ENCODE data around the gene PTPRE.

GRCh38 chr10:127880557-127880956 lies 26.3 kb upstream of the PTPRE start:
- TF ChIP-seq, protein P1, sequence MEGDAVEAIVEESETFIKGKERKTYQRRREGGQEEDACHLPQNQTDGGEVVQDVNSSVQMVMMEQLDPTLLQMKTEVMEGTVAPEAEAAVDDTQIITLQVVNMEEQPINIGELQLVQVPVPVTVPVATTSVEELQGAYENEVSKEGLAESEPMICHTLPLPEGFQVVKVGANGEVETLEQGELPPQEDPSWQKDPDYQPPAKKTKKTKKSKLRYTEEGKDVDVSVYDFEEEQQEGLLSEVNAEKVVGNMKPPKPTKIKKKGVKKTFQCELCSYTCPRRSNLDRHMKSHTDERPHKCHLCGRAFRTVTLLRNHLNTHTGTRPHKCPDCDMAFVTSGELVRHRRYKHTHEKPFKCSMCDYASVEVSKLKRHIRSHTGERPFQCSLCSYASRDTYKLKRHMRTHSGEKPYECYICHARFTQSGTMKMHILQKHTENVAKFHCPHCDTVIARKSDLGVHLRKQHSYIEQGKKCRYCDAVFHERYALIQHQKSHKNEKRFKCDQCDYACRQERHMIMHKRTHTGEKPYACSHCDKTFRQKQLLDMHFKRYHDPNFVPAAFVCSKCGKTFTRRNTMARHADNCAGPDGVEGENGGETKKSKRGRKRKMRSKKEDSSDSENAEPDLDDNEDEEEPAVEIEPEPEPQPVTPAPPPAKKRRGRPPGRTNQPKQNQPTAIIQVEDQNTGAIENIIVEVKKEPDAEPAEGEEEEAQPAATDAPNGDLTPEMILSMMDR (IDR thresholded peaks at IDR 0.05): no peak
- no peak for TF ChIP-seq EZH2phosphoT487 (IDR thresholded peaks at IDR 0.05)
- TF ChIP-seq EZH2 (IDR thresholded peaks at IDR 0.05): no peak

Data from neural progenitor cell (in vitro differentiated cells).